PC-3 (cell line): ENCODE measurements around the gene HCFC1R1.

ENCODE experiments used
- EZH2 ChIP-seq: fragments of 300-600 bp; sonication (generic); IDR thresholded peaks from one replicate; pipeline ENCODE4 v1.6.1; 2017; ENCODE audit warnings: antibody characterized with exemption, mild to moderate bottlenecking, low read length; ENCODE audit not compliant: unreplicated experiment
- TF ChIP-seq, protein P1 (sequence below): fragments of 300-600 bp; sonication (generic); conservative IDR thresholded peaks from 2 replicates; pipeline ENCODE4 v1.5.1; 2017; ENCODE audit warnings: antibody characterized with exemption, low read depth, mild to moderate bottlenecking, low read length

- TF ChIP-seq, protein P1, sequence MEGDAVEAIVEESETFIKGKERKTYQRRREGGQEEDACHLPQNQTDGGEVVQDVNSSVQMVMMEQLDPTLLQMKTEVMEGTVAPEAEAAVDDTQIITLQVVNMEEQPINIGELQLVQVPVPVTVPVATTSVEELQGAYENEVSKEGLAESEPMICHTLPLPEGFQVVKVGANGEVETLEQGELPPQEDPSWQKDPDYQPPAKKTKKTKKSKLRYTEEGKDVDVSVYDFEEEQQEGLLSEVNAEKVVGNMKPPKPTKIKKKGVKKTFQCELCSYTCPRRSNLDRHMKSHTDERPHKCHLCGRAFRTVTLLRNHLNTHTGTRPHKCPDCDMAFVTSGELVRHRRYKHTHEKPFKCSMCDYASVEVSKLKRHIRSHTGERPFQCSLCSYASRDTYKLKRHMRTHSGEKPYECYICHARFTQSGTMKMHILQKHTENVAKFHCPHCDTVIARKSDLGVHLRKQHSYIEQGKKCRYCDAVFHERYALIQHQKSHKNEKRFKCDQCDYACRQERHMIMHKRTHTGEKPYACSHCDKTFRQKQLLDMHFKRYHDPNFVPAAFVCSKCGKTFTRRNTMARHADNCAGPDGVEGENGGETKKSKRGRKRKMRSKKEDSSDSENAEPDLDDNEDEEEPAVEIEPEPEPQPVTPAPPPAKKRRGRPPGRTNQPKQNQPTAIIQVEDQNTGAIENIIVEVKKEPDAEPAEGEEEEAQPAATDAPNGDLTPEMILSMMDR = no peak
- TF ChIP-seq EZH2 = no peak
Measured at GRCh38 chr16:2987286-2987685, 36.5 kb downstream of the HCFC1R1 start.
